ENCODE data around the gene TKFC.

TKFC gene

GRCh38 chr11:61345954-61346843, 13.2 kb downstream of the TKFC start:
- no peak for DNase-seq

GRCh38 chr11:61347916-61348461, 15.0 kb downstream of the TKFC start:
- DNase-seq: no peak

- no peak for DNase-seq
Observed at GRCh38 chr11:61349189-61349751, 16.2 kb downstream of the TKFC start.

GRCh38 chr11:61349916-61350315, 16.9 kb downstream of the TKFC start:
- no peak for DNase-seq

GRCh38 chr11:61350336-61350735, 17.3 kb downstream of the TKFC start:
- no peak for DNase-seq

- no peak for DNase-seq
Observed at GRCh38 chr11:61350803-61351202, 17.8 kb downstream of the TKFC start.

- DNase-seq: no peak
Observed at GRCh38 chr11:61352038-61352437, 19.0 kb downstream of the TKFC start.

- no peak for DNase-seq
Observed at GRCh38 chr11:61353131-61354067, 20.4 kb downstream of the TKFC start.

GRCh38 chr11:61354208-61354607, 21.2 kb downstream of the TKFC start:
- no peak for DNase-seq

GRCh38 chr11:61356706-61357105, 23.7 kb downstream of the TKFC start:
- no peak for DNase-seq

- DNase-seq: no peak
Observed at GRCh38 chr11:61357233-61357893, 24.3 kb downstream of the TKFC start.

- DNase-seq: no peak
Observed at GRCh38 chr11:61357894-61358239, 24.8 kb downstream of the TKFC start.

- no peak for DNase-seq
Observed at GRCh38 chr11:61358566-61358965, 25.5 kb downstream of the TKFC start.

GRCh38 chr11:61359516-61359915, 26.5 kb downstream of the TKFC start:
- DNase-seq: no peak

- DNase-seq: no peak
Observed at GRCh38 chr11:61361237-61361740, 28.3 kb downstream of the TKFC start.

GRCh38 chr11:61361741-61362541, 28.9 kb downstream of the TKFC start, which contains the start of the genes CYB561A3 and TMEM138:
Gene CYB561A3, minus strand, starts transcription at chr11:61361882. Its CDS starts 5,169 bp downstream, at chr11:61356713.
Gene TMEM138, plus strand, starts transcription at chr11:61362374. Its CDS starts 2,017 bp downstream, at chr11:61364391.
- DNase-seq: no peak

- DNase-seq: no peak
Observed at GRCh38 chr11:61362542-61362875, 29.5 kb downstream of the TKFC start.

GRCh38 chr11:61364012-61364675, 31.1 kb downstream of the TKFC start:
- no peak for DNase-seq

GRCh38 chr11:61367406-61367805, 34.4 kb downstream of the TKFC start:
- DNase-seq: no peak

GRCh38 chr11:61368646-61369045, 35.6 kb downstream of the TKFC start:
- DNase-seq: no peak

Data from cortex of kidney (tissue), 1 donor.